IMR-90 (cell line): ENCODE data around the gene DCUN1D1. TPM values are rescaled to one million over a fixed set of nuclear protein-coding genes. Genes with fewer than 3 reads are reported as not detected.

ENCODE experiments used
- ATAC-seq: fragments of 200-7000 bp; cut with Tn5 transposase; 2 replicates; pipeline ENCODE4 v1.9.1; 2020; ENCODE audit warnings: low read depth, mild to moderate bottlenecking, moderate library complexity
- BruUV-seq: library from RNA; stranded (reverse); fragments of 400-500 nt; replicated peaks from 2 replicates; lab custom pipeline; 2021; lab: Mats Ljungman, UMichigan
- CTCF ChIA-PET: fragments of 300-600 bp; formaldehyde crosslinking; extraction: SDS; loops from one replicate; lab custom pipeline; 2021; ENCODE audit warnings: antibody characterized with exemption; lab: Yijun Ruan, JAX
- POLR2A ChIA-PET: fragments of 300-600 bp; sonication (Branson Sonifier 250); formaldehyde crosslinking; loops from one replicate; lab custom pipeline; 2022; ENCODE audit warnings: antibody characterized with exemption; ENCODE audit not compliant: unreplicated experiment; lab: Charles Lee
- DNase-seq: peaks from one replicate; pipeline ENCODE4 v3.0.0; 2013
- H2AFZ ChIP-seq: replicated peaks from 2 replicates; pipeline ENCODE3; 2013; ENCODE audit warnings: low read length, mild to moderate bottlenecking; ENCODE audit not compliant: poor library complexity
- H2AK5ac ChIP-seq: 2 replicates; pipeline ENCODE4 v1.6.1; 2013; ENCODE audit warnings: low read depth, low read length, inconsistent platforms
- H2AK9ac ChIP-seq: replicated peaks from 2 replicates; pipeline ENCODE3; 2013; ENCODE audit warnings: mild to moderate bottlenecking, low read depth, low read length, moderate library complexity; ENCODE audit not compliant: poor library complexity
- H2BK120ac ChIP-seq: 2 replicates; pipeline ENCODE4 v1.6.1; 2013; ENCODE audit warnings: low read depth, low read length, inconsistent platforms
- H2BK15ac ChIP-seq: 3 replicates; pipeline ENCODE4 v1.6.1; 2013; ENCODE audit warnings: low read depth, low read length, inconsistent platforms
- H2BK20ac ChIP-seq: 2 replicates; pipeline ENCODE4 v1.6.1; 2013; ENCODE audit warnings: low read depth, mild to moderate bottlenecking, inconsistent platforms, low read length, moderate library complexity
- H2BK5ac ChIP-seq: 2 replicates; pipeline ENCODE4 v1.6.1; 2013; ENCODE audit warnings: mild to moderate bottlenecking, low read depth, low read length, inconsistent platforms; ENCODE audit not compliant: poor library complexity, severe bottlenecking
- H3K14ac ChIP-seq: replicated peaks from 2 replicates; pipeline ENCODE4 v1.6.1; 2013; ENCODE audit warnings: low read depth, low read length, inconsistent platforms
- H3K18ac ChIP-seq: 2 replicates; pipeline ENCODE4 v1.6.1; 2013; ENCODE audit warnings: low read depth, low read length, control low read depth
- H3K23ac ChIP-seq: 2 replicates; pipeline ENCODE4 v1.6.1; 2013; ENCODE audit warnings: low read depth, low read length, inconsistent platforms
- H3K27ac ChIP-seq: 2 replicates; pipeline ENCODE4 v1.5.1; 2013; ENCODE audit warnings: mild to moderate bottlenecking, control low read depth, low read length; ENCODE audit not compliant: insufficient read depth
- H3K27me3 ChIP-seq: 2 replicates; pipeline ENCODE4 v1.6.1; 2013; ENCODE audit warnings: low read length; ENCODE audit not compliant: control insufficient read depth, insufficient read depth
- H3K36me3 ChIP-seq: 2 replicates; pipeline ENCODE4 v1.6.1; 2013; ENCODE audit warnings: low read length, mixed read lengths; ENCODE audit not compliant: control insufficient read depth, insufficient read depth
- H3K4ac ChIP-seq: 2 replicates; pipeline ENCODE4 v1.6.1; 2013; ENCODE audit warnings: low read depth, low read length, inconsistent platforms
- H3K4me1 ChIP-seq: 2 replicates; pipeline ENCODE4 v1.6.1; 2013; ENCODE audit warnings: low read length, mixed read lengths; ENCODE audit not compliant: control insufficient read depth, insufficient read depth
- H3K4me2 ChIP-seq: 2 replicates; pipeline ENCODE4 v1.6.1; 2013; ENCODE audit warnings: low read depth, mild to moderate bottlenecking, control low read depth, low read length, moderate library complexity
- H3K4me3 ChIP-seq: 2 replicates; pipeline ENCODE4 v1.5.1; 2013; ENCODE audit warnings: low read depth, mild to moderate bottlenecking, control low read depth, low read length, moderate library complexity; ENCODE audit not compliant: insufficient read depth
- H3K56ac ChIP-seq: 2 replicates; pipeline ENCODE4 v1.6.1; 2013; ENCODE audit warnings: low read length, inconsistent platforms; ENCODE audit not compliant: insufficient read depth; ENCODE audit errors: extremely low read depth
- H3K79me1 ChIP-seq, 2 experiments: 2 replicates each; pipeline ENCODE4 v1.6.1; 2013; ENCODE audit warnings: low read length in 2 of 2, inconsistent platforms in 1 of 2, low read depth in 1 of 2
- H3K9ac ChIP-seq: 2 replicates; pipeline ENCODE4 v1.6.1; 2013; ENCODE audit warnings: low read depth, low read length, control low read depth
- H3K9me1 ChIP-seq: 2 replicates; pipeline ENCODE4 v1.6.1; 2013; ENCODE audit warnings: low read length, inconsistent platforms; ENCODE audit not compliant: insufficient read depth
- H3K9me3 ChIP-seq: 2 replicates; pipeline ENCODE4 v1.6.1; 2013; ENCODE audit warnings: low read length; ENCODE audit not compliant: control insufficient read depth, insufficient read depth
- H4K20me1 ChIP-seq: 2 replicates; pipeline ENCODE4 v1.6.1; 2013; ENCODE audit warnings: low read length, inconsistent platforms; ENCODE audit not compliant: insufficient read depth
- H4K5ac ChIP-seq: 2 replicates; pipeline ENCODE4 v1.6.1; 2013; ENCODE audit warnings: mild to moderate bottlenecking, low read depth, low read length, control low read depth
- H4K8ac ChIP-seq, 2 experiments: 2 replicates each; pipeline ENCODE4 v1.6.1; 2013; ENCODE audit warnings: low read depth in 2 of 2, low read length in 2 of 2, control low read depth in 1 of 2, inconsistent platforms in 1 of 2
- H4K91ac ChIP-seq: 2 replicates; pipeline ENCODE4 v1.6.1; 2013; ENCODE audit warnings: low read depth, low read length, inconsistent platforms; ENCODE audit not compliant: insufficient read depth
- MAFK ChIP-seq: IDR thresholded peaks from 2 replicates; pipeline ENCODE4 v1.6.1; 2012; ENCODE audit warnings: low read depth, low read length, improper control_type of control experiment
- RAD21 ChIP-seq: IDR thresholded peaks from 2 replicates; pipeline ENCODE4 v1.6.1; 2012; ENCODE audit warnings: low read length, improper control_type of control experiment
- RFX5 ChIP-seq: IDR thresholded peaks from 2 replicates; pipeline ENCODE4 v1.8.0; 2012; ENCODE audit warnings: low read depth, mild to moderate bottlenecking, low read length, moderate library complexity
- SMC3 ChIP-seq: fragments of 150-350 bp; IDR thresholded peaks from 2 replicates; pipeline ENCODE4 v1.6.1; 2016; ENCODE audit warnings: low read depth, mild to moderate bottlenecking, antibody characterized with exemption, low read length, moderate library complexity
- WGBS, 2 experiments: methylation state at CpG; one replicate each; pipeline versions ENCODE4 v1.1.5 to v1.1.7; 2013; ENCODE audit warnings: missing lambda C conversion rate in 2 of 2; ENCODE audit not compliant: insufficient read length in 1 of 2; ENCODE audit errors: extremely low coverage in 2 of 2; 5-methylcytosine and 5-hydroxymethylcytosine counted together
- dilution Hi-C: fragments of 300-500 bp; cut with HindIII; formaldehyde crosslinking; loops from one replicate; pipeline ENCODE4 v1.14.3; 2018; ENCODE audit warnings: low sequenced_read_pairs; ENCODE audit not compliant: unreplicated experiment
- in situ Hi-C: fragments of 300-500 bp; cut with MboI; formaldehyde crosslinking; loops from 3 replicates; pipeline ENCODE4 v1.14.3; 2019; ENCODE audit warnings: low sequenced_read_pairs, inconsistent platforms, mixed read lengths
- intact Hi-C: fragments of 100-400 bp; cut with micrococcal nuclease; formaldehyde crosslinking; loops from 2 replicates; pipeline ENCODE4 v1.10.0; 2022
- polyA plus RNA-seq, 3 experiments: library from polyadenylated mRNA; depleted of rRNA; stranded (reverse); fragments of >200 nt; gene quantifications; 2 replicates each; pipeline ENCODE4 v1.2.3, GENCODE V29; 2012; ENCODE audit warnings: low replicate concordance in 1 of 3
- total RNA-seq: library from RNA; depleted of rRNA; stranded (reverse); fragments of >200 nt; gene quantifications from 2 replicates; pipeline ENCODE4 v1.2.3, GENCODE V29; 2012
- TF ChIP-seq, protein P1 (sequence below): fragments of 150-350 bp; IDR thresholded peaks from 2 replicates; pipeline ENCODE4 v1.6.1; 2016; ENCODE audit warnings: low read depth, mild to moderate bottlenecking, low read length, moderate library complexity, borderline replicate concordance

Gene DCUN1D1
- total and polyA plus RNA-seq, 2 of the 4 experiments (the other 2 are of a cell fraction): 12.5 to 17.7 TPM

DNA sequence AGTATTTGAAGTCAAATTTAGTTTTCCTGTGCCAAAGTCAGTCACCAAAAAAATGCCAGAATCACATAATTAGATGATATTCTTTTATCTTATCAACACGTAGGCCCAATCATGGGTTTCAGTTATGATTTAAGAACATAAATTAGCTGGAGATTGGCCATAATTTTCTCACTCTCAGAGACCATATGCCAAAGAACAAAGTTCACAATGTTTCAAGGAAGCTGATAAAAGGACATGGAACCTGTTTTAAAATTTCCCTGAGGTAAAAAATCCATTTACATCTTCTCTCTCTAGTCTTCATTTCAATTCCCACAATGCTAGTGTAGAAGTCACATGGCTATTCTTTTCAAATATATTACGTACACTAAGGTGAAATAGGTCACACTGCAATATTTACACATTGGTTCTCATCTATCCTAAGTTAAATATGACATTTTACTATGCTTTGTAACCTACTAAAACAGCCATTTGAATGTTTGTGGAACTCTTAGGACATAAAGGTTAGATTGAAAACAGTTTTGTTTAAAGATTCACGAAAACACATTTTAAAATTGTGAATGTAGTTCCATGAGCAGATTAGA lies 42.7 kb upstream of the DCUN1D1 start:
- Histone ChIP-seq H2BK120ac (no peak overlapping the region), H3K18ac (no peak overlapping the region), H3K14ac (no peak overlapping the region), H3K4me2 (no peak overlapping the region), H2AK9ac (no peak overlapping the region), H3K36me3 (peaks cover 13% of the 10 kb centered on the region), H4K8ac (no peak overlapping the region), H3K4me1 (no peaks in the 10 kb centered on the region), H3K9ac (no peak overlapping the region), H4K5ac (no peak overlapping the region), H3K79me1 (no peaks in the 10 kb centered on the region), H3K23ac (no peak overlapping the region), H3K9me3 (no peaks in the 10 kb centered on the region; the same call in 1 of the 2 replicates), H3K4ac (no peak overlapping the region), H3K9me1 (no peaks in the 10 kb centered on the region), H4K20me1 (no peaks in the 10 kb centered on the region), H3K4me3 (no peak overlapping the region), H4K91ac (no peak overlapping the region), H3K27ac (no peak overlapping the region), H3K27me3 (no peaks in the 10 kb centered on the region), H3K56ac (no peak overlapping the region), H2BK15ac (no peak overlapping the region), H2AK5ac (no peak overlapping the region), H2AFZ (no peak overlapping the region), H2BK5ac (no peak overlapping the region), H2BK20ac (no peak overlapping the region)
- CTCF ChIA-PET: no interaction called here
- WGBS, 2 experiments: no CpG with 5 or more reads among the region's 3 CpGs
- in situ Hi-C loops (no loop called here), dilution Hi-C loops (no loop called here), intact Hi-C loops (no loop called here)
- DNase-seq (no peak), ATAC-seq (no peak)
- BruUV-seq: no TSS peak
- POLR2A ChIA-PET: no interaction called here
- TF ChIP-seq, protein P1, sequence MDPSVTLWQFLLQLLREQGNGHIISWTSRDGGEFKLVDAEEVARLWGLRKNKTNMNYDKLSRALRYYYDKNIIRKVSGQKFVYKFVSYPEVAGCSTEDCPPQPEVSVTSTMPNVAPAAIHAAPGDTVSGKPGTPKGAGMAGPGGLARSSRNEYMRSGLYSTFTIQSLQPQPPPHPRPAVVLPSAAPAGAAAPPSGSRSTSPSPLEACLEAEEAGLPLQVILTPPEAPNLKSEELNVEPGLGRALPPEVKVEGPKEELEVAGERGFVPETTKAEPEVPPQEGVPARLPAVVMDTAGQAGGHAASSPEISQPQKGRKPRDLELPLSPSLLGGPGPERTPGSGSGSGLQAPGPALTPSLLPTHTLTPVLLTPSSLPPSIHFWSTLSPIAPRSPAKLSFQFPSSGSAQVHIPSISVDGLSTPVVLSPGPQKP: no peak
- TF ChIP-seq RAD21 (no peak), MAFK (no peak), SMC3 (no peak), RFX5 (no peak)
